GM18517 (cell line): ENCODE measurements around the gene ERP27.

ENCODE experiments used
- ATAC-seq: cut with Tn5 transposase; IDR thresholded peaks from one replicate; pipeline ENCODE4 v1.9.1; 2021; ENCODE audit warnings: mild to moderate bottlenecking, moderate library complexity; ENCODE audit not compliant: unreplicated experiment

Gene ERP27

DNA sequence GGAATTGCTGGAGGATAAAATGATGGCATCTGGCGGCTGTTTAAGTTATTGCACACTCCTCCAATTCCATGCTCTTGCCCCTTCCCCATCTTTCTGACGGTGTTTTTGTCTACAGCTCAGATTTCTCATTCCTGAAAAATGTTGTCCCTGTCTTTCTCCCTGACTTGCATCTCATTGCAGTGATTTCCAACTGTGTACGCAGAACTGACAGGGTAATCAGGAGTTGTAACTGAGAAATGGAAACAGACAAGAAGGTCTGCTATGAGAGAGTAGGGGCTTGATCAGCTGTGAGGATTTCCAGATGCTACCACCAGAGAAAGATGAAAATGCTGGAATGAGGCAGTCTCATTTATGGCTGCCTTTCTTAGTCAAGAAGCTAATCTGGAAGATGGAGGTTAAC, 1.3 kb downstream of the ERP27 start:
- ATAC-seq, result no peak

DNA sequence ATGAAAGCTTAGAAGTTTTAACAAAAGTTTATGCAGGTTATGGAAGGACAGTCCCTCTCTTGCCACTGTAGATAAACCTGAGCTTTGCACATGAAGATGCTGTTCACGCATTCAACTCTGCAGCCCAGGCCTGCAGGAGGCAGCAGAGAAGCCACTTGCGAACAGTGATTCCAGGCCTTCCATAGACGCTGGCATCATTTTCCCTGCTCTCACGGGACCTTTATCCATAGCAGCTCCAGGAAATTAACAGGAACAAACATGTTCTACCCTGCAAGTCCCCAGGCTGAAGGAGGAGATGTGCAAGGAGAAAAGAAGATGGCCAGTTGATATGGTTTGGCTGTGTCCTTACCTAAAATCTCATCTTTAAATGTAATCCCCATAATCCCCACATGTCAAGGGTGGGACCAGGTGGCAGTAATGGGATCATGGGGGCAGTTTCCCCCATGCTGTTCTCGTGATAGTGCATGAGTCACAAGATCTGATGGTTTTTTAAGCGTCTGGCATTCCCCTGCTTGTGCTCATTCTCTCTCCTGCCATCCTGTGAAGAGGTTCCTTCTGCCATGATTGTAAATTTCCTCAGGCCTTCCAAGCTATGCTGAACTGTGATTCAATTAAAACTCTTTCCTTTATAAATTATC, 2.0 kb downstream of the ERP27 start:
- ATAC-seq, result no peak

DNA sequence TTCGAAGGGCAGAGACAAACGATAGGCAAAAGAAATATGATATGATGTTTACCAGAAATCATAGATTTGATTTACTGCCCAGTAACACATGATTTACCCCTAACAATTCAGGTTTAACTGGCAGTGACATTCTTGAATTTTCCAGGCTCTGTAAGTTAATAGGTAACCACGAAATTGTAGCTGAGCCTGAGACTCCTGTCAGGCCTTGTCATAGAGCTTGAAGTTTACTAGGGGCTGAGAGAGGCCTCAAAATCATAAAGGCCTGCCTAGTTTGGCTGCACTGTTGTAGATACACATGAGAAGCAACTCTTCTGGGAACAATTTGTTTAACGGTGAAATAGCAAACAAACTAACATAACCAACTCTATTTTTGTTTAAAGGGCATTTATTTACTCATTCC, 3.3 kb downstream of the ERP27 start:
- ATAC-seq, result no peak

DNA sequence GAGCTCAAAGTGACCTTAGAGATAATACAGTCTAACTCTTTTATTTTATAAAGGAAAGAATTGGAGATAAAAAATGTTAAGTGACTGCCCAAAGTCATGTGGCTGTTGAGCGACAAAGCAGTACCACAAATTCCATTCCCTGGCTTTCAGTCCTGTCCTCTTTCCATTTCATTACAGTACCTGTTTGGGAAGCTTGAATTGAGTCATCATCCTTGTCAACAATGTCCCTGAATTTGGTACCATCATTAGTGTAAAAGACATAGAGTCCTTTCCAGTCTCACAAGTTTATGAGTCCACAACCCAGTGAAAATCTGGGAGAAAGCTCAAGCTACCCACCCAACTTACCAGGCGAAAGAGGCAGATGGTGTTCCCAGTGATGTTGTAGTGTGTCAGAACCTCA, 3.8 kb downstream of the ERP27 start:
- no peak for ATAC-seq

DNA sequence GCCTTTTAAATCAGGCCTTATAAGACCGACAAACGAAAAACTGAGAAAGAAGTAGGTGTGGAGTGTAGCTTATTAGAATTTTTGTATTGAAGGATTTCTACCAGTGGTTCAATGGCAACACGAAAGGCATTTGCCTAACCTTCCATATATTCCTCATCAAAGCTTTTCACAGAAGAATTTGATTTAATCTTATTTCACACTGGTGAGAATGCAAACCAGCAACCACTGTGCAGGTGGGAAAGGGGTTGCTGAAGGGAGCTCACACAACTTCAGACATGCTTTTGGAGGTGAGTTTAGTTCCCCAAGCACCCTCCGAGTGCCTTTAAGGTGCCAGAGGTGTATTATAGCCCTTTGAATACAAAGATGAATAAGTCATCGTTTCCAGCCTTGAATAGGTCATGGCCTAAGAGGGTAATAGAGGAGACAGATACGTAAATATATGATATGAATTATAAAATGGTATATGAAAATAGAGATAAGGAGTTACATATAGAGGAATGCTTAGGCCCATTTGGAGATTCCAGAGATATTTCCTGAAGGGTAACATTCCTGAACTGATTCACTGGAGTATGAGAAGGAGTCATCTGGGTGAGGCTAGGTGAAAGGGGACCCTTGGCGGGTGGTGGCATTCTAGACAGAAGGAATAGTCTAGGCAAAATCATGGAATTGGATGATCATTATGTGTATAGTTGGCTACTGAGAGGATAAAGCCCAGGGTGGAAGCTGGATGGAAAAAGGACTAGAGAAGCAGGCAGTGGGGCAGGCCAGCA, 6.4 kb downstream of the ERP27 start:
- ATAC-seq, result no peak

DNA sequence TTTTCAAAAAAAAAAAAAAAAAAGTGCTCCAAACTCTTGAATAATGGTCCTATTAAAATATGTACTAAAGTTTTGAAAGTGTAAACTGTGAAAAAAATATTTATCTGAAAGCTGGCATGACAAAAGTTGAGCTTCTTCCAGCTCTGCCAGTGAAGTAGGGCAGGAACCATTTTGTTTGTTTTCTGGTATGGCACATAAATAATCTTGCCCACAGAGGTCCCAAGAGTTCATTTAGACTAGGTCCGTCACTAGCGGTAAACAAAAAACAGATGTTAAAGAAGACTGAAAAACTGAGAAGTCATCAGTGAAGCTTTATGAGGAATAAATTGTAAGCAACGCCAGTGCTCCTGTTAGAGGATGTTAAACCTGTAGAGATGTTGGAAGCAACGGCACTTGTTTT, 7.0 kb downstream of the ERP27 start:
- ATAC-seq, result no peak

DNA sequence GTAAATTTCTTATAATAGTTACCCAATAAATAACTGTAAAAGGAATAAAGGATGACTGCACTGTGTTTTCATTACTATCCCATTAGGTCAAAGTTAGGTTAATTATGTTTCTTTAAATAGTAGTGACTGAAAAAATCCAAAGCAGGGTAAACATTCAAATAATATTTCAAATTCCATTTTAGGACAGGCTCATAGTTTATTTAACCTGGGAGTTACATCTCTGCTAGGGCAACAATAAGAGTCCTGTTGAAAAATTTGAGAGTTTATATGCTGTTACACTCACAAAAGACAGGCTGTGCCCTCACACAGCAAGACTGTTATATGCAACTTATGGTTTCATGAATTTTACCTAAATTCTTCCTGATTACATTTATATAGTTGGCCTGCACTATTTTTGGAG, 8.0 kb downstream of the ERP27 start:
- ATAC-seq, result no peak

DNA sequence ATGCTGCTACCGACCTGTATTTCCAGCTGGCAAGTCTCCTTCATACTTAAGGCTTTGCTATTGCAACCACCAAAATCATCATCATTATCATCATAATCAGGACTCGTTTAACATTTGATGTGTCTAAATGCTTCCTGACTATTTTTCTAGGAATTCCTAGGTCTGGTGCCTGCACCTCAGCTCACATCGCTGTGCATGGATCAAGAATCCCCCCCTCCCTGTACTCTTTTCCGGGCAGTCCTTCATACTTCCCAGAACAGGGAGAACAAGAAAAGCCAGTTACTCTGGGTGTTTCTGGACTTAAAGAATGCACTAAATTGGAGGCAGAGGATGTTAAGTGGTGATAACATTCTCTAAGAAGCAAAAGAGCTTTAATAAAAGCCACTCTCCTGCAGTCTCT, 9.4 kb downstream of the ERP27 start:
- no peak for ATAC-seq

DNA sequence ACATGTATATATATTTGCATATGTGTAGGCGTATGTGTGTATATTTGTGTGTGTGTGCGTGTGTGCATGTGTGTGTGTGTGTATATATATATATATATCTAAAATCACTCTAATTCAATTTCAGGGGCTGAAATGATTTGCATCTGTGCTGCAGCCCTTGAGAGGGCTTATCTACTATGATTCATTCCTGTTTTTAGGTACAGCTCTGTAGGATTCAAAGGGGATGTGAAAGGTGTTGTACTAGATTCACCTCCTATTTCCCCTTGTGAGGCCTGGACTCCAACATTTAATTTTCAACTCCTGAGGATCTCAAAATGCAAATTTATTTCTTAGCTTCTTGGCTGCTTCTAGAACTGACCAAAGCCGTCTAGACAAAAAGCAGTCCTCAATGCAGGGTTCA, 11.1 kb downstream of the ERP27 start:
- ATAC-seq, result no peak

DNA sequence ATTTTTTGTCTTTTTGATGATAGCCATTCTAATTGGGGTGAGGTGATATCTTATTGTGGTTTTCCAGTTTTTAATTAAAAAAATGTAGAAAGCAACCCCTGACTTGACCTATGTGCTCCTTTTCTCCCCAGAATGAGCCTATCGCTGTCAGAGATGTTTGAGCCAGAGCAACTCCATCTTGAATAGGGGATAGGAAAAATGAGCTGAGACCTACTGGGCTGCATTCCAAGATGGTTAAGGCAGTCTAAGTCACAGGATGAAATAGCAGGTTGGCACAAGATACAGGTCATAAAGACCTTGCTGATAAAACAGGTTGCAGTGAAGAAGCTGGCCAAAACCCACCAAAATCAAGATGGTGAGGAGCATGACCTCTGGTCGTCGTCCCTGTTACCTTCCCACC, 13.8 kb downstream of the ERP27 start:
- no peak for ATAC-seq

DNA sequence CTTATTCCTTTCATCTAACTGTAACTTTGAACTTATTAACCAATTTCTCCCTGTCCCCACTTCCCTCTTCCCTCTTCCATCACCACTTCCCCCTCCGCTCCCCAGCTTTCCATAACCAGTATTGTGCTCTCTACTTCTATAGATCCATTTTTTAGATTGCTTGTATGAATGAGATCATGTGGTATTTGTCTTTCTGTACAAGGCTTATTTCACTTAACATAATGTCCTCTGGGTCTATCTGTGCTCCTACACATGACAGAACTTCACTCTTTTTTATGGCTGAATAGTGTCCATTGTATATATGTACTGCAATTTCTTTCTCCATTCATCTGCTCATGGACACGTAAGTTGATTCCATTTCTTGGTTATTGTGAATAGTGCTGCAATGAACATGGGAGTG, 14.4 kb downstream of the ERP27 start:
- ATAC-seq, result no peak

DNA sequence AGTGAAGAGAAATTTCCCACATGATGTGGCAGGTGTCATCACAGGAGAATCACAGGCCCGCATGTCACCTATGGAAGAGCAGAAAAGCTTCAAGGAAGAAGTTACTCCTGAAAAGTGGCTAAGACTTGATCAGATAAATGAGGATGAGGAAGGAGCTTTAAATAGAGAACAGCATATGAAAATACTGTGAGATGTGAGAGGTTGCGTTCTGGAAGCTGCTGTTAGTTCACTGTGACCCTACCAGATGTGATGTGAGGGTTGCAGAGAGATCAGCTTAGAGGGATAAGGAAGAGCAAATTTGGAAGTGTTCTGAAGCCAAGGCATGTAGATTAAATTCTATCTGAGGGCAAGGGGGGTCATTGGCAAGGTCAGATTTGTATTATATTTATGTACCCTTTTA, 17.1 kb downstream of the ERP27 start:
- peak; percentile 52 for ATAC-seq

DNA sequence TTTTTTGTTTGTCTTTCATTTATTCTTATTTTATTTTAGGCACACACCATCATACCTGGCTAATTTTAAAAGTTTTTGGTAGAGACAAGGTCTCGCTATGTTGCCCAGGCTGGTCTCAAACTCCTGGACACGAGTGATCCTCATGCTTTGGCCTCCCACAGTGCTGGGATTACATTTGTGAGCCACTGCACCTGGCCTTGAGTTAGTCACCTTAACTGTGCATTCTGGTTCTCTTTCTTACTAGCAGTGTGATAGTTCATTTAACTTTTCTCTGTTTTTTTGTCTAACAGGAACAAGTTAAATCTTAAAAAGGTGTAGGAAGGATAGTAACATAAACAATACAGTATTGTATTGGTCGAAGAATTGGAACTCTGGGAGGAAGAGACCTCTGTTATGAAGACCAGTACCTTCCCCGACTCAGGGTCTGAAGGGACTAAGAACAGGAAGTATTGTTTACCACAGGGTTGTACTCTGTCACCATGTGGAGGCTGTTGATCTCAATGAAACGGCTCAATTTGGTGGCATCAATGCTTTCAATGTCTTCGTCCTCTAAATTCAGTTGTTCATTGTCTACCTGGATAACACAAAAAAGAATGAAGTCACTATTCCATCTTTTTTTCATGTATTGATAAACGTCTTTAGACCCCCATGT, 17.7 kb downstream of the ERP27 start:
- ATAC-seq, result peak; percentile 52

DNA sequence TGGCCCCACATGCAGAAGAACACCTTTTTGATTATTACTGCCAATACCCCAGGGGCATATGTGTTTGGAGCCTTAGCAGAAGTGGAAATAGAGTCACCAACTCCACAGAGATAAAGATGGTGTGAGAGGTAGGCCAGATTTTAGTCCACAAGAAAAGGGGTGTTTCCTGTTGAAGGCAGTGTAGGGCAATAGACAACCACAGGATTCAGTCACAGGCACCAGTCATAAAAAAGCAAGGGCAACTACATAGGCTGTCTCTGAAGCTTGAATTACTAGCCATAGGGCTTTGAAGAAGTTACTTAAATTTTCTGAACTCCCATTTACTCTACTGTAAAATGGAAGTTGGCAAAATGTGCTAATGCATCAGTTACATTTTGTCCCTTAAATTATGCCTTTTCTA, 18.9 kb downstream of the ERP27 start:
- ATAC-seq, result no peak

DNA sequence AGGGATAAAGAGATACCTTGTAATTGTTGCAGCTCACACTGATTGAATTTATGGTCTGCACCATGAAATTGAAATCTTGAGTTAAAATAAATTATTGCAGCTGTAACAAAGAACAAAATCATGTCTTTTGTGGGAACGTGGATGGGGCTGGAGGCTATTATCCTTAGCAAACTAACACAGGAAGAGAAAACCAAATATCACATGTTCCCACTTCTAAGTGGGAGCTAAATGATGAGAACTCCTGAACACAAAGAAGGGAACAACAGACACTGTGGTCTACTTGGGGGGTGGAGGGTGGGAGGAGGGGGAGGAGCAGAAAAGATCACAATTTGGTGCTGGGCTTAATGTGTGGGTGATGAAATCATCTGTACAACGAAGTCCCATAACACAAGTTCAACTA, 22.6 kb downstream of the ERP27 start:
- no peak for ATAC-seq

DNA sequence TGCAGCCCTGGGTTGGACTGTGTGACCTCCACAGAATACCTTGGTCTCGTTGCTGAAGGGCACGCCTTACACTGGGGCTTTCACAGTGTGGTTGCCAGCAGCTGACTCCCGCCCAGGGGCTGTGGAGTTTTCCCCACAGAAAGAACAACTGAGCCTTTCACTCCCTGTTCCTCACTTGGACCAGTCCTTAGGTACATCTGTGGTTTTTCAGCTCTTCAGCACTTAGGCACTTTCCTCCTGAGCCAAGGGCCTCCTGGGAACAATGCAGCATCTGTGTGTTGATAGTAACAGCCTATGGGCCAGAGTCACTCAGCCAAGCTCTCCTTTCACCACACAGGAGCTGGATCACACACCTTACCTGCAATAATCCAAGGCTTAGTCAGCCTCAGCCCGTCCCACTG, 25.0 kb downstream of the ERP27 start:
- no peak for ATAC-seq

DNA sequence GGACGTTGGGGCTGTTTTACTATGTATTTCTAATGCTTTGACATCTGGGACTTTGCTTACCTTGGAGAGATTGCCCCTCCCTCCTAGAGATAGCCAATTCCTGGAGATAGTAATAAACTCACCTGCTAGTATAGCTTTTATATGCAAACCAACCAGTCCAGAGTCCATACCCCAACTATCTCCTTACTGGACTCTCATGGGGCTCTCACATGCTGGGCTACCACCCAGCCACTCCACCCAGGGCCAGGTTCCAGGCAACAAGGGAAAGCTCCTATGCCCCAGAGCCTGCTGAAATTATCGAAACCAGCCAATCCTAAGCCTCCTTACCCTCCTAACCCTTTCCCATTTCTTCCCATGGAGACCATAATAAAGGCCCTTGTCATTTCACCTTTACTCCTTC, 27.2 kb downstream of the ERP27 start:
- ATAC-seq, result no peak

DNA sequence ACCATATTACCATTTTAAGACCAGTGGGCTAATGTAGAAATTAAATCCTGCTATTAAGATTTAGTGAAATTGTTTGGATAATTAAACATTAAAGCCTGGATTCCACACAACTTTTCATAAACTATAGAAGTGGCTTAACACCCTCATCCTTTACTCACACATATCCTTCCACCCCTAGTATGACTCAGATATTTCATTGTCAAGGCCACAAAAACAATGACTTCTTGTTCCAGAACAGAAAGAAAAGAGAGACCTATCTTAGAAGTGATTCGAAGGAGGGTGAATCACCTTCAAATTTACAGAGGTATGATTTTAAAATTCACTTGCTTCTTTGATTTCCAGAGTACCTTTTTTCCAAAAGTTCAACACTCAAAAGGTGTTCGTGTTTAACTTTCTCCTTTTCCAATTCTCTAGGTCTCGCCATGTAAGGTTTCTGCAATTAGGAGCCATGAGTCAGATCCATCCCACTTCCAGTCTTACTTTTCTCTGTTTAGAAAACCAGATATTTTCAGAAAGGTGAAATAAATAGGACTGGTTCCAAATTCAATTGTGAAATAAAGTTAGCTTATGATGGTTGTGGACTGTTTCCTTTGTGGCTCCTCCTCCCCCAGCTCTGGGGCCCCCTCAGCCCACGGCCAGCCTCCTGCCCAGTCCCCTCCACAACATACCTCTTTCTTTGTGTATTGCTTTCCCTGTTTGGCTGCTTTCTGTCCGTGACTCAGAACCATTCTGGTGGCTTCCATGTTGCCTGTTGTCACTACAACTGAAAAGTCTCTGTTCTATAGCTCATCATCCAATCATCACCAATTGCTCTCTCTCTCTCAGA, 28.0 kb downstream of the ERP27 start:
- ATAC-seq, result no peak

DNA sequence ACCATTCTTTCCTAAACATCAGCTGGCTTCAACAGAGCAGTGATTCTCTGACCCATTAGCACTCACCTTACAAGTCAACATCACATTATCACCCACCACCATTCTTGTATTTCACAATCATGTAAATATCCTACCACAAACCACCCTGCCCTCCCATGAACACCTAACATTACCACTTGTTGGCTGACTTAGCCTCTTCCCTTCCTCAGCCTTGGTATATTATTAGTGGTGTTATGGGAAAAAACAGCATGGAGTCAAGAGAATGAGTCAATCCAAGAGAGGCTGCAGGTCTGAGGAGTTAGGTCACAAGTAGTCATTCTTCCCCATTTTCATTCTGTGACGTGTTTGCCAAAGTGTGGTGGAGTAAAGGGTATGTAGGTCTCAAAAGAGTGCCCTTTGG, 30.4 kb downstream of the ERP27 start:
- ATAC-seq, result no peak

DNA sequence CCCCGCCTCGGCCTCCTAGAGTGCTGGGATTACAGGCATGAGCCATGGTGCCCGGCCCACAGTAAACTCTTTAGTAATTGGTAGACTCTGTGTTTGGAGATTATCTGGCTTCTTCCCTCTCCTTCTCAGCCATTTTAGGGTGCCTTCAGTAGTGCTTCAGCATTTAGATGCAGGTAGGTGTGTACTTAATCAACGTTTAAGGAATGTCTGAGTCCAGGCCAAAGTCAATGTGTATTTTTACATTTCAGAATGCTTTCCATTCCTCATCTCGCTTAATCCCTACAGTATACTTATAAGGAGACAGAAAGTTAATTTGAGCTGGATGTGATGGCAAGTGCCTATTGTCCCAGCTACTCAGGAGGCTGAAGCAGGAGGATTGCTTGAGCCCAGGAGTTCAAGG, 32.2 kb downstream of the ERP27 start:
- ATAC-seq, result no peak

DNA sequence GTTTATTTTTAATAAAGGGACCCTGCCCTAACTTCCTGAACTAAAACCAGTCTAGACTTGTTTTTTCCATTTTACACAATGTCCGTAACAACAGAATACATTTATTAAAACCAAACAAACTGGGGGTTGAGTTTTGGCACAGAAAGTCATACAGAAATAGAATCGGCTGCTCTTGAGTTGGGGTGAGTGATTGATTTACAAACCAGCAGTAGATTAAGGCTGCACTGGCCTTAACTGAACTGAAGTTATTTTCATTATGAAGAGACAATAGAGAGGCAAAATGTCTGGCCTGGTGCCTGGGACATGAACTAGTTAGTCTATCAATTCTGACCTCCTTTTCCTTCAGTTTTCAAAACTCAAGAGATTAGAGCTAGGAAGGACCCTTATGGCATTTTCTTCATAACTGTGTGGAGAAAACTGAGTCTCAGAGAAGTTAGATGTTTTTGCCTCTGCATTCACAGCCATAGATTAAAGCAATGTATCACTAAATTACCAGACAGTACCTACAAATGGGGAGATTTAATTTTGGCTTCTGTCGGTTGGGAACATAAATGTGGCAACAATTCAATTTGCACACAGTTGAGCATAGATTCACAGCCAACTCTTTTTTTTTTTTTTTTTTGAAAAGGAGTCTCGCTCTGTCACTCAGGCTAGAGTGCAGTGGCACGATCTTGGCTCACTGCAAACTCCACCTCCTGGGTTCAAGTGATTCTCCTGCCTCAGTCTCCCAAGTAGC, 32.9 kb downstream of the ERP27 start:
- no peak for ATAC-seq
